ENCODE results near the gene UBXN1.

Gene UBXN1

GRCh38 chr11:62645946-62646824, 32.7 kb downstream of the UBXN1 start, which contains the start of gene GANAB:
GANAB (minus strand) TSS chr11:62646613; CDS start chr11:62646599, 14 bp downstream.
- ATAC-seq: peak; percentile 98
- peak; percentile 100 for DNase-seq

- DNase-seq (no peak), ATAC-seq (no peak)
Observed at GRCh38 chr11:62645671-62645945, 33.3 kb downstream of the UBXN1 start.

GRCh38 chr11:62644220-62644619, 34.7 kb downstream of the UBXN1 start:
- ATAC-seq: no peak

GRCh38 chr11:62632492-62632891, 46.4 kb downstream of the UBXN1 start:
- ATAC-seq (no peak), DNase-seq (no peak)

More at GRCh38 chr11:62644220-62644619, 34.7 kb downstream of the UBXN1 start:
- DNase-seq: no peak

GRCh38 chr11:62627713-62628112, 51.2 kb downstream of the UBXN1 start:
- DNase-seq (no peak), ATAC-seq (no peak)

Measured in stimulated activated naive CD8-positive, alpha-beta T cell treated with anti-CD3 and anti-CD28 coated beads, Interleukin-15, Interleukin-2, amounts not matched to agents 100 U/mL and 50 U/mL, for 24 hours (primary cell).